Smooth muscle cell (in vitro differentiated cells): Measurements from ENCODE around the gene TTLL13. TPM values are rescaled to one million over a fixed set of nuclear protein-coding genes. Genes with fewer than 3 reads are reported as not detected.
"Not testable (repeated sequence)": the region's sequence is repeated elsewhere in the genome, so short reads cannot be mapped to it uniquely, and the experiment has no call there.

ENCODE experiments used
- DNase-seq: peaks from one replicate; lab custom pipeline; 2025; ENCODE audit not compliant: unreplicated experiment; lab: John Stamatoyannopoulos, UW
- H2AFZ ChIP-seq: fragments of 200-600 bp; sonication (generic); 2 replicates; pipeline ENCODE4 v1.6.0; 2016; ENCODE audit warnings: antibody characterized with exemption, low read depth, mild to moderate bottlenecking
- H3F3A ChIP-seq: fragments of 200-600 bp; sonication (generic); 2 replicates; pipeline ENCODE4 v1.6.0; 2017; ENCODE audit warnings: antibody characterized with exemption, low read depth
- H3K27ac ChIP-seq: fragments of 200-600 bp; sonication (generic); 2 replicates; pipeline ENCODE4 v1.5.1; 2016; ENCODE audit warnings: low read depth, mild to moderate bottlenecking
- H3K27me3 ChIP-seq: fragments of 200-600 bp; sonication (generic); 2 replicates; pipeline ENCODE4 v1.6.1; 2016; ENCODE audit warnings: low read depth, mild to moderate bottlenecking
- H3K36me3 ChIP-seq: fragments of 200-600 bp; sonication (generic); 2 replicates; pipeline ENCODE4 v1.5.1; 2016; ENCODE audit warnings: low read depth
- H3K4me1 ChIP-seq: fragments of 200-600 bp; sonication (generic); 2 replicates; pipeline ENCODE4 v1.5.1; 2016; ENCODE audit warnings: low read depth
- H3K4me2 ChIP-seq: fragments of 200-600 bp; sonication (generic); 2 replicates; pipeline ENCODE4 v1.6.0; 2016; ENCODE audit warnings: mild to moderate bottlenecking
- H3K4me3 ChIP-seq: fragments of 200-600 bp; sonication (generic); 2 replicates; pipeline ENCODE4 v1.5.1; 2016; ENCODE audit warnings: mild to moderate bottlenecking
- H3K79me2 ChIP-seq: fragments of 200-600 bp; sonication (generic); 2 replicates; pipeline ENCODE4 v1.6.0; 2016; ENCODE audit warnings: low read depth, mild to moderate bottlenecking
- H3K9ac ChIP-seq: fragments of 200-600 bp; sonication (generic); 2 replicates; pipeline ENCODE4 v1.6.0; 2016; ENCODE audit warnings: low read depth
- H3K9me3 ChIP-seq: fragments of 200-600 bp; sonication (generic); replicated peaks from 2 replicates; pipeline ENCODE4 v1.5.1; 2016; ENCODE audit warnings: low read depth
- H4K20me1 ChIP-seq: fragments of 200-600 bp; sonication (generic); 2 replicates; pipeline ENCODE4 v1.6.0; 2016; ENCODE audit warnings: low read depth
- CTCF ChIP-seq: fragments of 200-600 bp; sonication (generic); IDR thresholded peaks from 2 replicates; pipeline ENCODE4 v1.5.1; 2017; ENCODE audit warnings: borderline replicate concordance, mild to moderate bottlenecking, antibody characterized with exemption; ENCODE audit not compliant: insufficient read depth, poor library complexity, severe bottlenecking
- WGBS: methylation state at CpG from one replicate; pipeline ENCODE4 v1.1.7; 2016; ENCODE audit warnings: low lambda C conversion rate; 5-methylcytosine and 5-hydroxymethylcytosine counted together
- polyA plus RNA-seq: library from polyadenylated mRNA; unstranded; fragments of >200 nt; fragmentation: Nextera tagmentation; extraction: Ambion mirVana; gene quantifications from 2 replicates; pipeline ENCODE4 v1.2.1, GENCODE V29; 2016
- total RNA-seq: library from RNA; depleted of rRNA; stranded (reverse); fragments of >200 nt; gene quantifications from 2 replicates; pipeline ENCODE4 v1.2.3, GENCODE V29; 2014

Gene TTLL13
- total and polyA plus RNA-seq, 2 experiments from 2014 or later: 0.15 to 0.36 TPM

- not testable (repeated sequence) for H3K27ac ChIP-seq, DNase-seq, H3K4me3 ChIP-seq, H3K9ac ChIP-seq, H3K4me1 ChIP-seq, H3K4me2 ChIP-seq, H3K36me3 ChIP-seq, H3K27me3 ChIP-seq, H4K20me1 ChIP-seq, H3F3A ChIP-seq, H3K9me3 ChIP-seq, H3K79me2 ChIP-seq, H2AFZ ChIP-seq
- 50% methylated on average over 13 of the region's 13 CpGs for WGBS
- peak; percentile 74 for TF ChIP-seq CTCF
Observed at GRCh38 chr15:90293040-90293810, 43.9 kb downstream of the TTLL13 start.

DNA sequence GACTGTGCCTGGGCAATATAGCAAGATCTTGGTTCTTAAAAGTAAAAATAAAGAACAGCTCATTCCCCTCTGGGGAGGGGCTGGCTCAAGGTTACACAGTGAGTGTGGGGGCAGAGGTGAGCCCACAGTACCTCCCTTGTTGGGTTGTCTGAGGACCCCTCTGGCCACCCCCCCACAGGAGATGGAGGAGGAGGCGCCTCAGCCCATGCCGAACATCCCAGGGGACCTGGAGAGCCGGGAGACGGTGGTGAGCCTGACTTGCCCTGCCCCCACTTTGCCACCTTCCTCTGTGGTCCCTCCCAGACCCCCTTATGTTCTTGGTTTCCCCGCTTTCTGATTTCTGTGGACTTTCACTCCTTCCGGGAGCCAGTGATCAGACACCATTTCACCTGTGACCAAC is 44.8 kb downstream of the TTLL13 start:
- no peaks in the 10 kb centered on the region for H3K36me3 ChIP-seq
- no peak overlapping the region for H2AFZ ChIP-seq
- peaks cover 5% of the 10 kb centered on the region for H3K9me3 ChIP-seq
- H4K20me1 ChIP-seq: no peaks in the 10 kb centered on the region
- no peak overlapping the region for H3K27ac ChIP-seq
- 93% methylated on average over 6 of the region's 6 CpGs for WGBS
- TF ChIP-seq CTCF: no peak
- no peak overlapping the region for H3K4me2 ChIP-seq
- no peaks in the 10 kb centered on the region for H3F3A ChIP-seq
- no peaks in the 10 kb centered on the region for H3K4me1 ChIP-seq
- no peak for DNase-seq
- no peak overlapping the region for H3K4me3 ChIP-seq
- H3K27me3 ChIP-seq: no peaks in the 10 kb centered on the region
- no peaks in the 10 kb centered on the region for H3K79me2 ChIP-seq
- no peak overlapping the region for H3K9ac ChIP-seq

- no peak for DNase-seq
- H3K4me1 ChIP-seq: no peaks in the 10 kb centered on the region
- no peaks in the 10 kb centered on the region for H3K79me2 ChIP-seq
- H3K4me2 ChIP-seq: no peak overlapping the region
- WGBS: 76% methylated on average over 13 of the region's 16 CpGs
- no peak for TF ChIP-seq CTCF
- no peak overlapping the region for H3K4me3 ChIP-seq
- peaks cover 5% of the 10 kb centered on the region for H3K9me3 ChIP-seq
- no peak overlapping the region for H3K27ac ChIP-seq
- no peak overlapping the region for H2AFZ ChIP-seq
- H3K27me3 ChIP-seq: no peaks in the 10 kb centered on the region
- H3K9ac ChIP-seq: no peak overlapping the region
- H3F3A ChIP-seq: no peaks in the 10 kb centered on the region
- H3K36me3 ChIP-seq: no peaks in the 10 kb centered on the region
- H4K20me1 ChIP-seq: no peaks in the 10 kb centered on the region
Observed at GRCh38 chr15:90294601-90295269, 45.4 kb downstream of the TTLL13 start.

GRCh38 chr15:90295270-90295648 is 45.9 kb downstream of the TTLL13 start:
- H3K9me3 ChIP-seq: peaks cover 5% of the 10 kb centered on the region
- no peaks in the 10 kb centered on the region for H3K36me3 ChIP-seq
- H4K20me1 ChIP-seq: no peaks in the 10 kb centered on the region
- H3K4me2 ChIP-seq: no peak overlapping the region
- no peaks in the 10 kb centered on the region for H3K4me1 ChIP-seq
- no peak for TF ChIP-seq CTCF
- 79% methylated on average over 9 of the region's 10 CpGs for WGBS
- no peak for DNase-seq
- no peak overlapping the region for H3K27ac ChIP-seq
- no peaks in the 10 kb centered on the region for H3K79me2 ChIP-seq
- H3F3A ChIP-seq: no peaks in the 10 kb centered on the region
- H3K9ac ChIP-seq: no peak overlapping the region
- H3K4me3 ChIP-seq: no peak overlapping the region
- no peak overlapping the region for H2AFZ ChIP-seq
- no peaks in the 10 kb centered on the region for H3K27me3 ChIP-seq

DNA sequence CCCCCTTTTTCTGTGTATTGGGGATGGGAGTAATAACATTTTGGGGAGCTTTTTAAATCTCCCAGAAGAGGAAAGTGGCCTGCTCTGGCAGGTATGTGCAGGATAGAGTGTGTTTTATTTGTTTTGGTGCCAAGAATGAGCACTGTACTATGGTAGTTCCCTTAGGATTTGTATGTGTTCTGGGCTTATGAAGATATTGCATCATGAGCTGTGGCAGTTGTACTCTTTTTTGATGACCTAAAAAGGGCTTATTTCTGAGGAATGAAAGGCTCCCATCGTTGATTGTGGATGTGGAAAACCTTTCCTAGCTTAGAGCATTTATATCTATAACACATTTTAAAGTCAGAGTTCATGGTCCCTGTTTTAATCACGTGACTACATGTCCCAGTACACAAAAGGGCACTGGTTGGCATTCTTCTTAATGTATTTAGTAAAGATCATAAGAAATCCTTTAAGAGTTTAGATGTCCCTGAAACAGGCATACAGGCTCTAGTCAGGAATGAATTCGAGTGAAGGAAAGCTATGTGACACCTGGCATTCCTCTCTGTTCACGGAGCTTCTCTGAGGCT is 47.0 kb downstream of the TTLL13 start:
- H3K4me3 ChIP-seq, H3K79me2 ChIP-seq, H4K20me1 ChIP-seq, H3F3A ChIP-seq, H2AFZ ChIP-seq, H3K9me3 ChIP-seq, DNase-seq, H3K27ac ChIP-seq, H3K9ac ChIP-seq, H3K36me3 ChIP-seq, H3K4me2 ChIP-seq, H3K27me3 ChIP-seq, H3K4me1 ChIP-seq: not testable (repeated sequence)
- 75% methylated on average over 4 of the region's 4 CpGs for WGBS
